Chondrocyte (in vitro differentiated cells): Measurements from ENCODE around the gene SLC39A12. TPM values are rescaled to one million over a fixed set of nuclear protein-coding genes. Genes with fewer than 3 reads are reported as not detected.
"Not testable (repeated sequence)": the region's sequence is repeated elsewhere in the genome, so short reads cannot be mapped to it uniquely, and the experiment has no call there.

ENCODE experiments used
- DNase-seq: peaks from one replicate; pipeline ENCODE4 v3.0.0; 2021; ENCODE audit warnings: mixed read lengths, low spot score
- H3K27ac Mint-ChIP-seq: one replicate; pipeline ENCODE4 v1.8.0; 2021; ENCODE audit warnings: mild to moderate bottlenecking, moderate library complexity, mixed read lengths; ENCODE audit not compliant: unreplicated experiment
- H3K27me3 Mint-ChIP-seq: 2 replicates; pipeline ENCODE4 v1.8.0; 2021; ENCODE audit warnings: low read depth, mixed read lengths
- H3K36me3 Mint-ChIP-seq: 2 replicates; pipeline ENCODE4 v1.8.0; 2021; ENCODE audit warnings: low read depth, mixed read lengths
- H3K4me1 Mint-ChIP-seq: 2 replicates; pipeline ENCODE4 v1.8.0; 2021; ENCODE audit warnings: low read depth, mild to moderate bottlenecking, mixed read lengths
- H3K4me3 Mint-ChIP-seq: one replicate; pipeline ENCODE4 v1.8.0; 2021; ENCODE audit warnings: mild to moderate bottlenecking, moderate library complexity, mixed read lengths; ENCODE audit not compliant: unreplicated experiment
- H3K9me3 Mint-ChIP-seq: 2 replicates; pipeline ENCODE4 v1.8.0; 2021; ENCODE audit warnings: low read depth, mixed read lengths
- CTCF ChIP-seq: fragments of 200-600 bp; sonication (generic); IDR thresholded peaks from 2 replicates; pipeline ENCODE4 v1.5.0; 2021; ENCODE audit warnings: antibody characterized with exemption, mild to moderate bottlenecking, moderate library complexity
- total RNA-seq: library from RNA; stranded (reverse); gene quantifications from 3 replicates; pipeline ENCODE4 v1.2.1, GENCODE V29; 2021

SLC39A12 gene
- total RNA-seq, 1 donor from 2014 or later = not detected

DNA sequence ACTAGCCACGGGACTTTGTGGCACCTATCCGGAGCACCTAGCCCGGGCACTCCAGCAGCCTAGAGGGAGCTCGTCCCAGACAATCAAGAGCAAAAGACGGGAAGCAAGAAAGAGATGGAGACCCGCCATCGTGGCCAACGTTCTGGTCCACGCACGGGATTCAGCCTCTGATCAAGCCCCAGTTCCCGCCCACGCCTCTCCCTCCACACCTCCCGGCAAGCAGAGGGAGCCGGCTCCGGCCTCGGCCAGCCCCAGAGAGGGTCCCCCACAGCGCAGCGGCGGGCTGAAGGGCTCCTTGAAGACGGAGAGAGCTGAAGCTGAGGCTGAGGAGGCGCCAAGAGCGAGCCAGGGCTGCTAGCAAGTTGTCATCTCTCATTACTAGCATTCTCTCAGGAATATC lies 992 bp upstream of the SLC39A12 start:
- Mint-ChIP-seq H3K27me3 (peaks cover 6% of the 10 kb centered on the region), H3K4me1 (peaks cover 13% of the 10 kb centered on the region), H3K9me3 (no peaks in the 10 kb centered on the region), H3K36me3 (no peaks in the 10 kb centered on the region), H3K27ac (no peak overlapping the region), H3K4me3 (no peak overlapping the region)
- DNase-seq = no peak
- no peak for TF ChIP-seq CTCF

DNA sequence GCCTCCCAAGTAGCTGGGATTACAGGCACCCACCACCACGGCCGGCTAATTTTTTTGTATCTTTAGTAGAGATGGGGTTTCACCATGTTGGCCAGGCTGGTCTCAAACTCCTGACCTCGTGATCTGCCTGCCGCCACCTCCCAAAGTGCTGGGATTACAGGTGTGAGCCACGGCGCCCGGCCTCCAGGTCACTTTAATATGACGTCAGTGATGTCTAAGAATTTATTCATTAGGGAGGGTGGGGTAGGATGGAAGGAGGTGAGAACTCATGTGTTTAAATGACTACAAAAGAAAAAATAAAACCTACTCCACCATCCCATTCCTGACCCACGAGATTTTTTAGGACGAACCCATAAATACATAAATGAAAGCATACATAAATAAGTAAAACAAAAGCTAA lies 2.7 kb downstream of the SLC39A12 start:
- H3K4me1 Mint-ChIP-seq = peaks cover 13% of the 10 kb centered on the region
- not testable (repeated sequence) for H3K9me3 Mint-ChIP-seq, DNase-seq, H3K4me3 Mint-ChIP-seq, H3K27me3 Mint-ChIP-seq, H3K36me3 Mint-ChIP-seq, H3K27ac Mint-ChIP-seq

- Mint-ChIP-seq H3K27me3 (peaks cover 8% of the 10 kb centered on the region), H3K4me1 (peaks cover 13% of the 10 kb centered on the region), H3K27ac (no peak overlapping the region), H3K4me3 (no peak overlapping the region), H3K9me3 (peaks cover 3% of the 10 kb centered on the region), H3K36me3 (peaks cover 1% of the 10 kb centered on the region)
- TF ChIP-seq CTCF = no peak
- no peak for DNase-seq
These were observed 3.1 kb downstream of the SLC39A12 start for GRCh38 chr10:17954861-17955260.

- Mint-ChIP-seq H3K27ac (no peak overlapping the region), H3K27me3 (peaks cover 12% of the 10 kb centered on the region)
- no peak for TF ChIP-seq CTCF
These were observed 6.3 kb downstream of the SLC39A12 start for GRCh38 chr10:17958049-17958448.

DNA sequence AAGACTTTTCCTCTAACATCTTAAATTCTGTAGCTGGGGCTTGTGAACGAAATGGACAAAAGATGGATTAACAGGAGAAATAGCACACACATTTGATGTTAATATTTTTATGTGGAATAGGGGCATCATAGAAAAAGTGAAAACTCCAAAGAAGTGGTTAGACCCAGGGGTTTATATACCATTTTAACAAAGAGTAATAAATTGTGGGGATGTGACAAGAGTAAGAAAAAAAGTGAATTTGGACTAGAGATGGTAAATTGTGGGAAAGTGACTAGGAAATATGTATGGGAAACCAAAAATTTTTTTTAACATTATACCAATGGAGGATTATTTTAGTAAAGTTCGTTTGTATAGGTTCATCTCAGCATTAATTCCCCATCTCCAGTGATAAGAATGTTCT lies 8.2 kb downstream of the SLC39A12 start:
- no peak for DNase-seq
- Mint-ChIP-seq H3K4me3 (no peak overlapping the region), H3K27me3 (peaks cover 15% of the 10 kb centered on the region), H3K4me1 (no peaks in the 10 kb centered on the region), H3K27ac (no peak overlapping the region), H3K9me3 (peaks cover 13% of the 10 kb centered on the region), H3K36me3 (peaks cover 4% of the 10 kb centered on the region)
- TF ChIP-seq CTCF = no peak

More at GRCh38 chr10:17958049-17958448, 6.3 kb downstream of the SLC39A12 start:
- Mint-ChIP-seq H3K4me1 (peaks cover 4% of the 10 kb centered on the region), H3K9me3 (peaks cover 13% of the 10 kb centered on the region), H3K36me3 (peaks cover 4% of the 10 kb centered on the region), H3K4me3 (no peak overlapping the region)
- no peak for DNase-seq

DNA sequence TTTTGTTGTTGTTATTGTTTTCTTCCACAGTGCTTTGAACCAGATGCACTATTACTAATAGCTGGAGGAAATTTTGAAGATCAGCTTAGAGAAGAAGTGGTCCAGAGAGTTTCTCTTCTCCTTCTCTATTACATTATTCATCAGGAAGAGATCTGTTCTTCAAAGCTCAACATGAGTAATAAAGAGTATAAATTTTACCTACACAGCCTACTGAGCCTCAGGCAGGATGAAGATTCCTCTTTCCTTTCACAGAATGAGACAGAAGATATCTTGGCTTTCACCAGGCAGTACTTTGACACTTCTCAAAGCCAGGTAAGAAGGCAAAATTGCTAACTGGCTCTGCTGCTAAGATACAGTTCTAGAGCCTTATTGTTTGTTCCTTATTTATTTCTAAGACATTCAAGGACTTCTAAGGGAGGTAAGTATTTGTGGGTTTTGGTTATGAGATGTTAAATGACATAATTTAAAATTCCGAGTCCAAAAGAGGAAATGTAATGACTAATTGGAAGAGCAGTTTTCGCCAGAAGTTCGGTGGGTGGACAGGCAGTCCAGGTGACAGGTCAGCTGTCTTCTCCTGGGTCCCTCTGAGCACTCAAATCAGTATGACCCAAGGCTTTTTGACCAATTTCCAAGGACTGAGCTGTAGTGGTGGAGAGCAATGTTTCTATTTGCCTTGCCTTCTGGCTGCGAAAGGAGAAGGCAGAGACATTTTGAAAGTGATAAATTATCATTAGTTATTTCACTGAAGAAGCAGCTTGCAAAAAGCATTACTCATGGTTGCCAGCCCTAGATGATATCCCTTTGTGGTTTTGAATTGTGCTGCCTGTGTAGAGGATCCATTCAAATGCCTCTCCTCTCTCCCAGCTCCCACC lies 10.1 kb downstream of the SLC39A12 start:
- H3K27ac Mint-ChIP-seq = no peak overlapping the region
- H3K36me3 Mint-ChIP-seq = peaks cover 3% of the 10 kb centered on the region
- no peak for DNase-seq
- peaks cover 10% of the 10 kb centered on the region for H3K27me3 Mint-ChIP-seq
- H3K4me1 Mint-ChIP-seq = no peaks in the 10 kb centered on the region
- no peak overlapping the region for H3K4me3 Mint-ChIP-seq
- TF ChIP-seq CTCF = no peak
- peaks cover 13% of the 10 kb centered on the region for H3K9me3 Mint-ChIP-seq
